Upper lobe of right lung (tissue), 1 donor: Measurements from ENCODE around the gene TBX15. TPM values are rescaled to one million over a fixed set of nuclear protein-coding genes. Genes with fewer than 3 reads are reported as not detected.

Experiments used
- ATAC-seq: fragments of 200-7000 bp; cut with Tn5 transposase; one replicate; pipeline ENCODE4 v1.9.1; 2020; ENCODE audit warnings: mild to moderate bottlenecking, moderate library complexity
- DNase-seq: peaks from one replicate; pipeline ENCODE4 v3.0.0-alpha.2; 2020
- H3K27ac ChIP-seq: fragments of 200-600 bp; one replicate; pipeline ENCODE4 v1.8.0; 2022
- H3K27me3 ChIP-seq: fragments of 200-600 bp; one replicate; pipeline ENCODE4 v1.8.0; 2022; ENCODE audit warnings: mild to moderate bottlenecking
- H3K36me3 ChIP-seq: fragments of 200-600 bp; one replicate; pipeline ENCODE4 v1.8.0; 2022
- H3K4me1 ChIP-seq: fragments of 200-600 bp; one replicate; pipeline ENCODE4 v1.8.0; 2022
- H3K4me3 ChIP-seq: fragments of 200-600 bp; one replicate; pipeline ENCODE4 v1.8.0; 2022; ENCODE audit warnings: mild to moderate bottlenecking
- H3K9me3 ChIP-seq: fragments of 200-600 bp; one replicate; pipeline ENCODE4 v1.8.0; 2022
- CTCF ChIP-seq: fragments of 200-600 bp; IDR thresholded peaks from one replicate; pipeline ENCODE4 v1.8.0; 2022; ENCODE audit warnings: antibody characterized with exemption
- intact Hi-C: fragments of 100-400 bp; cut with DNase I; formaldehyde crosslinking; loops from one replicate; pipeline ENCODE4 v1.11.0; 2022
- total RNA-seq: library from RNA; stranded (reverse); fragmentation: NEBNext Ultra II Directional; extraction: Animal tissue kit (Norgen Biotek cat#: 25700); gene quantifications from one replicate; pipeline ENCODE4 v1.2.1, GENCODE V29; 2021
- donor health status: DM: no; HTN: yes; CAD: no; lungs with severe emphysema.

Gene TBX15
- total RNA-seq, 1 donor from 2014 or later: 0.64 TPM

GRCh38 chr1:118945489-118945888, 42.7 kb downstream of the TBX15 start:
- intact Hi-C loops: no loop called here

GRCh38 chr1:118944546-118944945, 43.6 kb downstream of the TBX15 start:
- no peak overlapping the region for H3K27ac ChIP-seq
- H3K4me1 ChIP-seq: no peaks in the 10 kb centered on the region
- H3K4me3 ChIP-seq: no peak overlapping the region
- H3K27me3 ChIP-seq: no peaks in the 10 kb centered on the region
- TF ChIP-seq CTCF: no peak
- H3K36me3 ChIP-seq: no peaks in the 10 kb centered on the region
- ATAC-seq: no peak
- H3K9me3 ChIP-seq: no peaks in the 10 kb centered on the region
- intact Hi-C loops: no loop called here
- no peak for DNase-seq

More at GRCh38 chr1:118945489-118945888, 42.7 kb downstream of the TBX15 start:
- Histone ChIP-seq H3K4me3 (no peak overlapping the region), H3K9me3 (no peaks in the 10 kb centered on the region), H3K4me1 (no peaks in the 10 kb centered on the region), H3K36me3 (no peaks in the 10 kb centered on the region), H3K27me3 (no peaks in the 10 kb centered on the region), H3K27ac (no peak overlapping the region)
- ATAC-seq (no peak), DNase-seq (no peak)
- TF ChIP-seq CTCF: no peak

GRCh38 chr1:118944133-118944532, 44.0 kb downstream of the TBX15 start:
- ATAC-seq: no peak
- intact Hi-C loops: no loop called here
- Histone ChIP-seq H3K4me3 (no peak overlapping the region), H3K27me3 (no peaks in the 10 kb centered on the region), H3K9me3 (no peaks in the 10 kb centered on the region), H3K27ac (no peak overlapping the region), H3K36me3 (no peaks in the 10 kb centered on the region), H3K4me1 (no peaks in the 10 kb centered on the region)
- TF ChIP-seq CTCF: no peak
- DNase-seq: no peak

- Histone ChIP-seq H3K4me1 (no peaks in the 10 kb centered on the region), H3K4me3 (no peak overlapping the region), H3K9me3 (no peaks in the 10 kb centered on the region), H3K27me3 (no peaks in the 10 kb centered on the region), H3K36me3 (no peaks in the 10 kb centered on the region), H3K27ac (no peak overlapping the region)
- no peak for DNase-seq
- no peak for ATAC-seq
- no peak for TF ChIP-seq CTCF
- intact Hi-C loops: no loop called here
Measured at GRCh38 chr1:118940957-118941356, 47.2 kb downstream of the TBX15 start.

GRCh38 chr1:118937413-118938072, 50.6 kb downstream of the TBX15 start:
- intact Hi-C loops: no loop called here
- ATAC-seq: no peak
- H3K4me3 ChIP-seq: no peak overlapping the region
- DNase-seq: no peak
- H3K27me3 ChIP-seq: no peaks in the 10 kb centered on the region
- H3K27ac ChIP-seq: no peak overlapping the region
- H3K36me3 ChIP-seq: no peaks in the 10 kb centered on the region
- H3K9me3 ChIP-seq: no peaks in the 10 kb centered on the region
- TF ChIP-seq CTCF: no peak
- no peaks in the 10 kb centered on the region for H3K4me1 ChIP-seq

- no peak for TF ChIP-seq CTCF
- no peaks in the 10 kb centered on the region for H3K27me3 ChIP-seq
- no peak overlapping the region for H3K4me3 ChIP-seq
- ATAC-seq (no peak), DNase-seq (no peak)
- no peaks in the 10 kb centered on the region for H3K36me3 ChIP-seq
- H3K9me3 ChIP-seq: no peaks in the 10 kb centered on the region
- no peaks in the 10 kb centered on the region for H3K4me1 ChIP-seq
- no peak overlapping the region for H3K27ac ChIP-seq
- intact Hi-C loops: no loop called here
Measured at GRCh38 chr1:118934706-118935105, 53.4 kb downstream of the TBX15 start.
